HG03571 (cell line): ENCODE results near the gene OGFOD1.
A peak's percentile ranks its signal among the peaks of the same experiment; 100 is the strongest.
"Not testable (repeated sequence)": the region's sequence is repeated elsewhere in the genome, so short reads cannot be mapped to it uniquely, and the experiment has no call there.

Source experiments
- ATAC-seq: cut with Tn5 transposase; IDR thresholded peaks from one replicate; pipeline ENCODE4 v1.9.1; 2021; ENCODE audit not compliant: unreplicated experiment

The OGFOD1 gene

GRCh38 chr16:56479469-56479868 is 28.1 kb downstream of the OGFOD1 start:
- ATAC-seq, result no peak

GRCh38 chr16:56480776-56481467 is 29.6 kb downstream of the OGFOD1 start:
- no peak for ATAC-seq

- no peak for ATAC-seq
Measured at GRCh38 chr16:56481468-56482122, 30.2 kb downstream of the OGFOD1 start.

- no peak for ATAC-seq
Measured at GRCh38 chr16:56482683-56483236, 31.4 kb downstream of the OGFOD1 start.

- no peak for ATAC-seq
Measured at GRCh38 chr16:56483394-56483793, 32.0 kb downstream of the OGFOD1 start.

- ATAC-seq, result no peak
Measured at GRCh38 chr16:56488035-56488434, 36.7 kb downstream of the OGFOD1 start.

GRCh38 chr16:56488868-56489267 is 37.5 kb downstream of the OGFOD1 start:
- ATAC-seq, result not testable (repeated sequence)

- no peak for ATAC-seq
Measured at GRCh38 chr16:56491657-56492261, 40.4 kb downstream of the OGFOD1 start.

- no peak for ATAC-seq
Measured at GRCh38 chr16:56493126-56493525, 41.8 kb downstream of the OGFOD1 start.

GRCh38 chr16:56493815-56494214 is 42.5 kb downstream of the OGFOD1 start:
- no peak for ATAC-seq

- ATAC-seq, result no peak
Measured at GRCh38 chr16:56505181-56505580, 53.8 kb downstream of the OGFOD1 start.

- ATAC-seq, result no peak
Measured at GRCh38 chr16:56506941-56507340, 55.6 kb downstream of the OGFOD1 start.

- no peak for ATAC-seq
Measured at GRCh38 chr16:56510544-56510943, 59.2 kb downstream of the OGFOD1 start.

GRCh38 chr16:56512025-56512424 is 60.7 kb downstream of the OGFOD1 start:
- no peak for ATAC-seq

GRCh38 chr16:56513091-56513490 is 61.7 kb downstream of the OGFOD1 start:
- ATAC-seq, result no peak

- ATAC-seq, result no peak
Measured at GRCh38 chr16:56513972-56514371, 62.6 kb downstream of the OGFOD1 start.

GRCh38 chr16:56514845-56515244 is 63.5 kb downstream of the OGFOD1 start:
- no peak for ATAC-seq

- no peak for ATAC-seq
Measured at GRCh38 chr16:56515665-56516064, 64.3 kb downstream of the OGFOD1 start.

- no peak for ATAC-seq
Measured at GRCh38 chr16:56517206-56517605, 65.9 kb downstream of the OGFOD1 start.

GRCh38 chr16:56518425-56518824 is 67.1 kb downstream of the OGFOD1 start:
- ATAC-seq, result no peak

- ATAC-seq, result peak; percentile 86
Measured at GRCh38 chr16:56519459-56520250, 68.3 kb downstream of the OGFOD1 start, which contains the start of gene BBS2. BBS2 (minus strand) TSS chr16:56520024; CDS start chr16:56519862, 162 bp downstream.
